Panc1 (cell line): ENCODE results near the gene PHEX.

ENCODE experiments used
- CTCF ChIP-seq: fragments of 450-650 bp; IDR thresholded peaks from 2 replicates; pipeline ENCODE4 v1.5.1; 2017; ENCODE audit warnings: mild to moderate bottlenecking
- POLR2AphosphoS5 ChIP-seq: IDR thresholded peaks from 2 replicates; pipeline ENCODE4 v1.6.1; 2012; ENCODE audit warnings: mild to moderate bottlenecking, low read depth, low read length, moderate library complexity

GRCh38 chrX:22276781-22277180, 244.7 kb downstream of the PHEX start:
- TF ChIP-seq POLR2AphosphoS5 (no peak), CTCF (no peak)
